SIG-M5 treated with dmso at 0.1 percent for 504 hours (cell line): ENCODE measurements around the gene MSLN.

ENCODE experiments used
- DNase-seq: peaks from one replicate; lab custom pipeline; 2025; ENCODE audit not compliant: unreplicated experiment; lab: John Stamatoyannopoulos, UW

The MSLN gene

GRCh38 chr16:722835-723633 lies 37.5 kb upstream of the MSLN start:
- DNase-seq = no peak

- no peak for DNase-seq
Measured at GRCh38 chr16:723695-724094, 36.8 kb upstream of the MSLN start.

GRCh38 chr16:724188-725040 lies 36.1 kb upstream of the MSLN start:
- DNase-seq = no peak

- DNase-seq = no peak
Measured at GRCh38 chr16:725041-725376, 35.5 kb upstream of the MSLN start.

GRCh38 chr16:725463-726187 lies 34.9 kb upstream of the MSLN start:
- no peak for DNase-seq

GRCh38 chr16:726188-726437 lies 34.4 kb upstream of the MSLN start:
- no peak for DNase-seq

GRCh38 chr16:726438-727290 lies 33.9 kb upstream of the MSLN start, which contains the start of the genes CCDC78 and HAGHL:
Gene CCDC78 (minus strand): TSS chr16:726443. CDS start chr16:726367, 76 bp downstream.
Gene HAGHL (plus strand): TSS chr16:727106. CDS start chr16:727510, 404 bp downstream.
- DNase-seq = peak; percentile 68

- DNase-seq = peak; percentile 38
Measured at GRCh38 chr16:727291-727977, 33.1 kb upstream of the MSLN start.

- DNase-seq = peak; percentile 81
Measured at GRCh38 chr16:728131-728889, 32.2 kb upstream of the MSLN start.

GRCh38 chr16:728890-729744 lies 31.4 kb upstream of the MSLN start:
- no peak for DNase-seq

- DNase-seq = no peak
Measured at GRCh38 chr16:729768-730665, 30.5 kb upstream of the MSLN start.

- no peak for DNase-seq
Measured at GRCh38 chr16:730666-731509, 29.6 kb upstream of the MSLN start.

GRCh38 chr16:732332-732731 lies 28.2 kb upstream of the MSLN start:
- no peak for DNase-seq

GRCh38 chr16:732936-733335 lies 27.6 kb upstream of the MSLN start:
- no peak for DNase-seq

GRCh38 chr16:733382-734207 lies 26.9 kb upstream of the MSLN start:
- DNase-seq = no peak
